Nephron progenitor cell (in vitro differentiated cells): ENCODE measurements around the gene RFLNA.

ENCODE experiments used
- DNase-seq: peaks from one replicate; pipeline ENCODE4 v3.0.0; 2021
- H3K27ac Mint-ChIP-seq: 2 replicates; pipeline ENCODE4 v1.8.0; 2021; ENCODE audit warnings: mild to moderate bottlenecking, moderate library complexity, mixed read lengths
- H3K27me3 Mint-ChIP-seq: 2 replicates; pipeline ENCODE4 v1.8.0; 2021; ENCODE audit warnings: mild to moderate bottlenecking, low read depth, mixed read lengths; ENCODE audit not compliant: poor library complexity
- H3K36me3 Mint-ChIP-seq: 2 replicates; pipeline ENCODE4 v1.8.0; 2021; ENCODE audit warnings: low read depth, mixed read lengths
- H3K4me1 Mint-ChIP-seq: 2 replicates; pipeline ENCODE4 v1.8.0; 2021; ENCODE audit warnings: mixed read lengths
- H3K4me3 Mint-ChIP-seq: 2 replicates; pipeline ENCODE4 v1.8.0; 2021; ENCODE audit warnings: mild to moderate bottlenecking, moderate library complexity, mixed read lengths
- H3K9me3 Mint-ChIP-seq: 2 replicates; pipeline ENCODE4 v1.8.0; 2021; ENCODE audit warnings: mild to moderate bottlenecking, moderate library complexity, mixed read lengths
- TF ChIP-seq, protein P1 (sequence below): fragments of 200-600 bp; sonication (generic); IDR thresholded peaks from 2 replicates; pipeline ENCODE4 v1.5.0; 2021; ENCODE audit warnings: antibody characterized with exemption

Gene RFLNA

DNA sequence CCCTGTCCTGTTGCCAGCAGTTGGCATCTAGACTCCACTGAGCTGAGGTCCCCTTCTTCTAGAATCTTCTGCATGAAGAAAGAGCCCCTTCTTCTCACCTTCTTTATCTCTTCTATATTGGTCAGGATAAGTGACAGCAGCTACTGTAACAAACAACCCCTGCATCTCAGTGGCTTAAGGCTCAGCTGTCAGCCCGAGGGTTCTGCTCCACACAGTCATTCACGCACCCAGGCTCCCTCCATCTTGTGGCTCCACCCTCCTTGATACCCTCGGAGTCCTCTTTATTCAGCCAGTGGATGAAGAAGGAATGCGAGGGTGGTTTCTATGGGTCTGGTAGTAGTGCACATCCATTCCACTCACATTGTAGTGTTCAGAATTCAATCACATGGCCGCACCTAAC lies 10.5 kb upstream of the RFLNA start:
- Mint-ChIP-seq H3K4me3 (no peak overlapping the region), H3K27me3 (peaks cover 28% of the 10 kb centered on the region), H3K4me1 (peaks cover 11% of the 10 kb centered on the region), H3K27ac (no peak overlapping the region), H3K36me3 (peaks cover 5% of the 10 kb centered on the region), H3K9me3 (peaks cover 54% of the 10 kb centered on the region)
- no peak for DNase-seq
- TF ChIP-seq, protein P1, sequence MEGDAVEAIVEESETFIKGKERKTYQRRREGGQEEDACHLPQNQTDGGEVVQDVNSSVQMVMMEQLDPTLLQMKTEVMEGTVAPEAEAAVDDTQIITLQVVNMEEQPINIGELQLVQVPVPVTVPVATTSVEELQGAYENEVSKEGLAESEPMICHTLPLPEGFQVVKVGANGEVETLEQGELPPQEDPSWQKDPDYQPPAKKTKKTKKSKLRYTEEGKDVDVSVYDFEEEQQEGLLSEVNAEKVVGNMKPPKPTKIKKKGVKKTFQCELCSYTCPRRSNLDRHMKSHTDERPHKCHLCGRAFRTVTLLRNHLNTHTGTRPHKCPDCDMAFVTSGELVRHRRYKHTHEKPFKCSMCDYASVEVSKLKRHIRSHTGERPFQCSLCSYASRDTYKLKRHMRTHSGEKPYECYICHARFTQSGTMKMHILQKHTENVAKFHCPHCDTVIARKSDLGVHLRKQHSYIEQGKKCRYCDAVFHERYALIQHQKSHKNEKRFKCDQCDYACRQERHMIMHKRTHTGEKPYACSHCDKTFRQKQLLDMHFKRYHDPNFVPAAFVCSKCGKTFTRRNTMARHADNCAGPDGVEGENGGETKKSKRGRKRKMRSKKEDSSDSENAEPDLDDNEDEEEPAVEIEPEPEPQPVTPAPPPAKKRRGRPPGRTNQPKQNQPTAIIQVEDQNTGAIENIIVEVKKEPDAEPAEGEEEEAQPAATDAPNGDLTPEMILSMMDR = no peak

DNA sequence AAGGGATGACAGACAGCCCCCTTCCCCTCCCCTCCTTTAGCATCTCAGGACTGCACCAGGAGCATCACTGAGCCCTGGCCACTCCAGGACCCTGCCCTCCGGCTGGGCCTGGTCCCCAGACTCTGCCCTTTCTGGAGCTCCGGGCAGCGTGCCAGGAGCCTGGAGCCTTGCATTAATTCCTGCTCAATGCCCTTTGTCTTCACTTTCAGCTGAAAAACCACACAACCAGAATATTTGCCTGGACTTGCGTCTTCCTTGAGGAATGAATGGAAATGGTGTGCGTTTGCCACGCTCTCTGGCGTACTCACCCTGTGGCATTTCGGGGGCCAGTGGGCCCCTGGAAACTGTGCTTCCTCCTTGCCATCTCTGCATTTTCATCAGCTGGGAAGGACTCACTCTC lies 8.5 kb upstream of the RFLNA start:
- Mint-ChIP-seq H3K4me1 (peaks cover 20% of the 10 kb centered on the region), H3K4me3 (no peak overlapping the region), H3K27ac (no peak overlapping the region), H3K27me3 (peaks cover 19% of the 10 kb centered on the region), H3K36me3 (peaks cover 5% of the 10 kb centered on the region), H3K9me3 (peaks cover 49% of the 10 kb centered on the region)
- DNase-seq = no peak
- TF ChIP-seq, protein P1 = no peak

DNA sequence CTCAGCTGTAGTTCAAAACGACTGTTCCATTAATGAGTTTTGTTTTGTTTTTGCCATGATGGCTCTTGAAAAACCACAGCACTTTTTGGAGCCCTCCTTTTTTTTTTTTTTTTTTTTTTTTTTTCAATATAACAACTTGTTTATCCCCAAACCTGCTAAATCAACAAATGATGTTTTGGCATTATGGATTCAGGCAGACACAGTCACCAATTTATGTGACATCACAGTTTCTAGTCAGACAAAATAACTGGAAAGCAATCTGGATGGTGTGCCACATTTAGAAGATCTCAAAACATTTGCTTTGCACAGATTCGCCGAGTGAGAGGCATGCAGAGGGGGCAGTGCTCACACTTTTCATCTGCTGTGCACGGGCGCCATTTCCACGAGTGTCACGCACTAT lies 7.9 kb upstream of the RFLNA start:
- H3K4me1 Mint-ChIP-seq = peaks cover 25% of the 10 kb centered on the region

DNA sequence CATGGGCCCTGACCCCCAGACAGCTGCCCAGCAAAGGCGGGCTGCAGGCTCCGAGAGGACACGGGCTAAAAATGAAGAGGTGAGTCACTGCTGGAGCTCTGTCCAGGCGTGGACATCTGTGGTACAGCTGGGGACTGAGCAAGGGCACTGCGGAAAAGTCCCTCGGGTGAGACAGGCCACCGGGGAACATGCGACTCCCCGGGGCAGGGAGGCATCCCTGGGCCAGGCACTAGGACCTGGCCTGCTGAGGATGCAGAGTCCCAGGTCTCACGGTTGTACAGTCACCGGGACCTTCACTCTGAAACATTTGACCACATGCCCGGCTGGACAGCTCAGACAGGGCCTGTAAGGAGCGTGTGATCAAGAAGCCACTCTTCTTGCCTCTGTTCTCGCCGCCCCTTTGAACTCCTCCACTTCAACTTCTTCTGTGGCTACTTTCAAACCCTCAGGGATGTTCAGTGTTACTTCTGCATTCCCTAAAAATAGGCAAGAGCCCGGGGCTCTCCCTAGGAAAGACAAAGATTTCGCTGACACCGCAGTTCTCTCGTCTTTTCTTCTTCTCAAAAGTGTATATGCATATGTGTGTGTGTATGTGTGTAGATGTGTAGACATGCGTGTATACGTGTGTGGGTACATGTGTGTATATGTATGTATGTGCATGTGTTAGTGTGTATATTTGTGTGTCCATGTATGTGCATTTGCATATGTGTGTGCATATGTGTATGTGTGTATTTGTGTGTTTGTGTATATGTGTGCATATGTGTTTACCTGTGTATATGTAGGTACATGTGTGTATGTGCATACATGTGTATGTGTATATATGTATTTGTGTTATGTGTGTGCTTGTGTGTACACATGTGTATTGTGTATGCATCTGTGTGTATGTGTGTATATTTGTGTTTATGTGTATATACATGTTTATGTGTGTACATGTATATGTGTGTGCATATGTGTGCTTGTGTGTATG lies 5.0 kb upstream of the RFLNA start:
- TF ChIP-seq, protein P1 = no peak
- Mint-ChIP-seq H3K4me3 (no peak overlapping the region), H3K27me3 (peaks cover 29% of the 10 kb centered on the region), H3K4me1 (peaks cover 46% of the 10 kb centered on the region), H3K9me3 (peaks cover 37% of the 10 kb centered on the region), H3K27ac (no peak overlapping the region), H3K36me3 (peaks cover 5% of the 10 kb centered on the region)
- DNase-seq = no peak

More for the DNA sequence above, 7.9 kb upstream of the RFLNA start:
- TF ChIP-seq, protein P1 = no peak
- DNase-seq = no peak
- Mint-ChIP-seq H3K27ac (no peak overlapping the region), H3K9me3 (peaks cover 46% of the 10 kb centered on the region), H3K4me3 (no peak overlapping the region), H3K36me3 (peaks cover 5% of the 10 kb centered on the region), H3K27me3 (peaks cover 19% of the 10 kb centered on the region)

- TF ChIP-seq, protein P1 = no peak
- H3K9me3 Mint-ChIP-seq = peaks cover 15% of the 10 kb centered on the region
- peaks cover 64% of the 10 kb centered on the region for H3K4me1 Mint-ChIP-seq
- H3K4me3 Mint-ChIP-seq = no peak overlapping the region
- H3K27me3 Mint-ChIP-seq = peaks cover 44% of the 10 kb centered on the region
- peaks cover 5% of the 10 kb centered on the region for H3K36me3 Mint-ChIP-seq
- peak; percentile 45 for DNase-seq
- H3K27ac Mint-ChIP-seq = no peak overlapping the region
Observed at GRCh38 chr12:124292385-124292784, 2.5 kb upstream of the RFLNA start.
